GM19238 (cell line): ENCODE results near the gene FBXL14.

Experiments
- DNase-seq: peaks from one replicate; pipeline ENCODE4 v3.0.0; 2011; ENCODE audit warnings: low spot score; ENCODE audit not compliant: insufficient read length

The FBXL14 gene

GRCh38 chr12:1594261-1595025, at the start of gene FBXL14:
Gene FBXL14, minus strand, starts transcription at chr12:1594581. Its CDS starts 515 bp downstream, at chr12:1594066.
- peak; percentile 80 for DNase-seq

- no peak for DNase-seq
Observed at GRCh38 chr12:1643905-1644533, 49.6 kb upstream of the FBXL14 start.

GRCh38 chr12:1643043-1643442, 48.7 kb upstream of the FBXL14 start:
- DNase-seq: no peak

- no peak for DNase-seq
Observed at GRCh38 chr12:1642513-1642912, 48.1 kb upstream of the FBXL14 start.

GRCh38 chr12:1640328-1641234, 46.2 kb upstream of the FBXL14 start:
- DNase-seq: no peak

- no peak for DNase-seq
Observed at GRCh38 chr12:1639538-1639937, 45.2 kb upstream of the FBXL14 start.

- no peak for DNase-seq
Observed at GRCh38 chr12:1638203-1638602, 43.8 kb upstream of the FBXL14 start.

- no peak for DNase-seq
Observed at GRCh38 chr12:1635301-1636095, 41.1 kb upstream of the FBXL14 start.

GRCh38 chr12:1634590-1635191, 40.3 kb upstream of the FBXL14 start:
- DNase-seq: peak; percentile 62

GRCh38 chr12:1634149-1634548, 39.8 kb upstream of the FBXL14 start:
- DNase-seq: no peak

- DNase-seq: no peak
Observed at GRCh38 chr12:1633459-1633858, 39.1 kb upstream of the FBXL14 start.

GRCh38 chr12:1632702-1633101, 38.3 kb upstream of the FBXL14 start:
- DNase-seq: no peak

GRCh38 chr12:1630827-1631591, 36.6 kb upstream of the FBXL14 start:
- no peak for DNase-seq

GRCh38 chr12:1630133-1630826, 35.9 kb upstream of the FBXL14 start:
- DNase-seq: no peak

GRCh38 chr12:1629338-1630132, 35.2 kb upstream of the FBXL14 start:
- DNase-seq: no peak

- no peak for DNase-seq
Observed at GRCh38 chr12:1628666-1629337, 34.4 kb upstream of the FBXL14 start, which contains the start of gene WNT5B. Gene WNT5B, plus strand, starts transcription at chr12:1629231. Its CDS starts 2,124 bp downstream, at chr12:1631355.

GRCh38 chr12:1622406-1622805, 28.0 kb upstream of the FBXL14 start:
- DNase-seq: no peak

GRCh38 chr12:1620092-1620491, 25.7 kb upstream of the FBXL14 start:
- DNase-seq: no peak
